Measurements from ENCODE around the gene PHIP.
"Not testable (repeated sequence)": the region's sequence is repeated elsewhere in the genome, so short reads cannot be mapped to it uniquely, and the experiment has no call there.

The PHIP gene

GRCh38 chr6:78917788-78918187 lies 160.3 kb downstream of the PHIP start:
- FAIRE-seq = peak; percentile 41
- no peak for DNase-seq (ENCODE audit: insufficient read length, low spot score)
- no peak for TF ChIP-seq PAX5 (IDR thresholded peaks at IDR 0.05; ENCODE audit: insufficient read depth, low read length, severe bottlenecking)
- no peak for TF ChIP-seq POU2F2 (IDR thresholded peaks at IDR 0.05; ENCODE audit: low read depth, low read length)
- TF ChIP-seq POLR2A (IDR thresholded peaks at IDR 0.05; ENCODE audit: low read depth, low read length) = no peak
- no peak for TF ChIP-seq POLR2AphosphoS5 (IDR thresholded peaks at IDR 0.05; ENCODE audit: low read depth, low read length)
- TF ChIP-seq SPI1 (IDR thresholded peaks at IDR 0.05; ENCODE audit: low read depth, low read length) = no peak
- no peak for TF ChIP-seq TAF1 (IDR thresholded peaks at IDR 0.05; ENCODE audit: low read depth, low read length)

GRCh38 chr6:78916411-78916810 lies 161.6 kb downstream of the PHIP start:
- DNase-seq (ENCODE audit: insufficient read length, low spot score) (no peak), FAIRE-seq (no peak)
- TF ChIP-seq SPI1 (IDR thresholded peaks at IDR 0.05; ENCODE audit: low read depth, low read length) = no peak
- no peak for TF ChIP-seq POLR2AphosphoS5 (IDR thresholded peaks at IDR 0.05; ENCODE audit: low read depth, low read length)
- TF ChIP-seq TAF1 (IDR thresholded peaks at IDR 0.05; ENCODE audit: low read depth, low read length) = no peak

- TF ChIP-seq PAX5 (IDR thresholded peaks at IDR 0.05; ENCODE audit: insufficient read depth, low read length, severe bottlenecking) (no peak), SPI1 (IDR thresholded peaks at IDR 0.05; ENCODE audit: low read depth, low read length) (no peak), TAF1 (IDR thresholded peaks at IDR 0.05; ENCODE audit: low read depth, low read length) (no peak), POLR2A (IDR thresholded peaks at IDR 0.05; ENCODE audit: low read depth, low read length) (no peak)
- DNase-seq (ENCODE audit: insufficient read length, low spot score) = no peak
- no peak for FAIRE-seq
Measured at GRCh38 chr6:78911218-78911940, 166.7 kb downstream of the PHIP start.

- FAIRE-seq (peak; percentile 78), DNase-seq (ENCODE audit: insufficient read length, low spot score) (peak; percentile 43)
- TF ChIP-seq PAX5 (IDR thresholded peaks at IDR 0.05; ENCODE audit: insufficient read depth, low read length, severe bottlenecking) (no peak), SPI1 (IDR thresholded peaks at IDR 0.05; ENCODE audit: low read depth, low read length) (no peak), POLR2A (IDR thresholded peaks at IDR 0.05; ENCODE audit: low read depth, low read length) (no peak), TAF1 (IDR thresholded peaks at IDR 0.05; ENCODE audit: low read depth, low read length) (no peak), POLR2AphosphoS5 (IDR thresholded peaks at IDR 0.05; ENCODE audit: low read depth, low read length) (no peak), POU2F2 (IDR thresholded peaks at IDR 0.05; ENCODE audit: low read depth, low read length) (no peak)
Measured at GRCh38 chr6:78910591-78911171, 167.4 kb downstream of the PHIP start.

DNA sequence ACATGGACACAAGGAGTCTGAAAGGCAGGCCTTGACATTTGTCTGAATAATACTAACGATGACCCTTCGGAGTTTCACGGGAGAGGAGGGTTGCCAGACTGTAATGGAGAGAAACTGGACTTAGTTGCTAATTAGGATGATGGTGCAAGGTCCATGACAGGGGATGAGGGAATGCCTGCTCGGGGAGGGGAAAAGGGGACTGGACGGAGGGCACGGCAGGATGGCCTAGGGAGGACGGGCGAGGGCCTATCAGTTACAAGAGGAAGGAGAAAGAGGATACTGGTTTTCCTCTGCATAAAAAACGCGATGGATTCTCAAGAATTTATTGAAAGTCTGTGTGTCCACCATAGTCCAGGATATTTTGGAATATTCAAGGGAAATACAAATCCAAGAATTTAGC lies 168.0 kb downstream of the PHIP start:
- TF ChIP-seq SPI1 (IDR thresholded peaks at IDR 0.05; ENCODE audit: low read depth, low read length) (no peak), TAF1 (IDR thresholded peaks at IDR 0.05; ENCODE audit: low read depth, low read length) (no peak), POU2F2 (IDR thresholded peaks at IDR 0.05; ENCODE audit: low read depth, low read length) (no peak), POLR2AphosphoS5 (IDR thresholded peaks at IDR 0.05; ENCODE audit: low read depth, low read length) (no peak), PAX5 (IDR thresholded peaks at IDR 0.05; ENCODE audit: insufficient read depth, low read length, severe bottlenecking) (no peak), POLR2A (IDR thresholded peaks at IDR 0.05; ENCODE audit: low read depth, low read length) (no peak)
- FAIRE-seq = no peak
- no peak for DNase-seq (ENCODE audit: insufficient read length, low spot score)

DNA sequence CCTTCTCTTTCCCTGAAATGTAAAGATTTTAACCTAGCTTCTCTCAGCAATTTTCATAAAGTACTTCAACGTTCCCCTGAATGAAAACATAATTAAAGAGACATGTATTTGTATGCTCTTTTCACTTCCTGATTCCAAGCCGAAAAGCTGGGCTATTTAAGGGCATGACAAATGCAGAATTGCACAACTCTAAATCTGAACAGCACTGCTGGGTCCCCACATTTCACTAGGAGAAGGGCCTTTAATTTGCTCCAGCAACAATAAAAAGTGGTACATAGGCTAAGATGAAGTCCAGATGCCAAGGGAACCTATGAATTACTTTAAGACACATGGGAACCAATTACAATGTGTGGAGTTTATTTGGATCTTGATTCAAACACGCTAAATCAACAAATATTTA lies 168.7 kb downstream of the PHIP start:
- DNase-seq (ENCODE audit: insufficient read length, low spot score) (no peak), FAIRE-seq (peak; percentile 5)
- TF ChIP-seq PAX5 (IDR thresholded peaks at IDR 0.05; ENCODE audit: insufficient read depth, low read length, severe bottlenecking) = no peak
- TF ChIP-seq TAF1 (IDR thresholded peaks at IDR 0.05; ENCODE audit: low read depth, low read length) = no peak
- no peak for TF ChIP-seq POLR2AphosphoS5 (IDR thresholded peaks at IDR 0.05; ENCODE audit: low read depth, low read length)
- TF ChIP-seq POLR2A (IDR thresholded peaks at IDR 0.05; ENCODE audit: low read depth, low read length) = no peak
- no peak for TF ChIP-seq POU2F2 (IDR thresholded peaks at IDR 0.05; ENCODE audit: low read depth, low read length)
- peak; percentile 78 for TF ChIP-seq SPI1 (IDR thresholded peaks at IDR 0.05; ENCODE audit: low read depth, low read length)

DNA sequence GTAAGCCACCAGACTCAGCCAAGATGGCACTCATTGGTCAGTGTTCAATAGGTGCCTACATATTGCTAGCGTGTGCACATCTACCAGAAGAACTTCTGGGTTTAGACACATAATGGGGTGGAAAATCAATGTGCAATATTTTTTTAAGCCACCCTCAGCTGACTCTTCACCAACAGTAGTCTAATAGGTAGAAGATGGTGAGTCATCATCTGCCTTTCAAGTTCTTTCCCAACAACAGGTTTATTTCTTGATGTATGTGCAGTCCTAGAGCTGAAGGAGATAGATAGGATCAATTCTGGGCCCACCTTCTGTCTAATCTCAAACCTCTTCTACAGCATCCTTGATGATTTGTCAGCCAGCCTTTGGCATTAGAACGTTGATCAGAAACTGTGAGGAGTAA lies 169.4 kb downstream of the PHIP start:
- DNase-seq (ENCODE audit: insufficient read length, low spot score) (no peak), FAIRE-seq (no peak)
- TF ChIP-seq POU2F2 (IDR thresholded peaks at IDR 0.05; ENCODE audit: low read depth, low read length) = no peak
- TF ChIP-seq PAX5 (IDR thresholded peaks at IDR 0.05; ENCODE audit: insufficient read depth, low read length, severe bottlenecking) = no peak
- no peak for TF ChIP-seq POLR2A (IDR thresholded peaks at IDR 0.05; ENCODE audit: low read depth, low read length)
- no peak for TF ChIP-seq TAF1 (IDR thresholded peaks at IDR 0.05; ENCODE audit: low read depth, low read length)
- TF ChIP-seq SPI1 (IDR thresholded peaks at IDR 0.05; ENCODE audit: low read depth, low read length) = no peak
- no peak for TF ChIP-seq POLR2AphosphoS5 (IDR thresholded peaks at IDR 0.05; ENCODE audit: low read depth, low read length)

GRCh38 chr6:78896227-78896626 lies 181.8 kb downstream of the PHIP start:
- FAIRE-seq = no peak
- no peak for DNase-seq (ENCODE audit: insufficient read length, low spot score)
- TF ChIP-seq POLR2AphosphoS5 (IDR thresholded peaks at IDR 0.05; ENCODE audit: low read depth, low read length) (no peak), PAX5 (IDR thresholded peaks at IDR 0.05; ENCODE audit: insufficient read depth, low read length, severe bottlenecking) (no peak), TAF1 (IDR thresholded peaks at IDR 0.05; ENCODE audit: low read depth, low read length) (no peak), POLR2A (IDR thresholded peaks at IDR 0.05; ENCODE audit: low read depth, low read length) (no peak), SPI1 (IDR thresholded peaks at IDR 0.05; ENCODE audit: low read depth, low read length) (no peak)

- not testable (repeated sequence) for DNase-seq (ENCODE audit: insufficient read length, low spot score); FAIRE-seq
Measured at GRCh38 chr6:78889901-78890300, 188.2 kb downstream of the PHIP start.
